ENCODE data around the gene TDRD7. TPM values are rescaled to one million over a fixed set of nuclear protein-coding genes. Genes with fewer than 3 reads are reported as not detected.

The TDRD7 gene
- total and polyA plus RNA-seq, 2 of the 13 experiments (the other 11 are each of a cell fraction or from before 2014, with no cell fraction given), result 9.8 to 15.5 TPM

DNA sequence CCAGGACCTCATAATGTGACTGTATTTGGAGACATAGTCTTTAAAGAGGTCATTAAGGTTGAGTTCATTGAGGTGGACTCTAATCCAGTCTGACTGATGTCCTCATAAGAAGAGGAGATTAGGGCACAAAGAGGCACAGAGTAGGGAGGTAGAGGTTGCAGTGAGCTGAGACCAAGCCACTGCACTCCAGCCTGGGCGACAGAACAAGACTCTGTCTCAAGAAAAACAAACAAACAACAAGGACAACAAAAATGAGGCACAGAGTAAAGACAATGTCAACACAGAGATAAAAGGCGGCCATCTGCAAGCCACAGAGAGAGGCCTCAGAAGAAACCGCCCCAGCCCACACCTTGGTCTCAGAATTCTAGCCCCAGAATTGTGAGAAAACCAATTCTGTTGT is 17.0 kb upstream of the TDRD7 start (continued):
- TF ChIP-seq ZNF556 (CRISPR knock-in tag; IDR thresholded peaks at IDR 0.05; ENCODE audit: borderline replicate concordance), result no peak
- TF ChIP-seq, protein P1, sequence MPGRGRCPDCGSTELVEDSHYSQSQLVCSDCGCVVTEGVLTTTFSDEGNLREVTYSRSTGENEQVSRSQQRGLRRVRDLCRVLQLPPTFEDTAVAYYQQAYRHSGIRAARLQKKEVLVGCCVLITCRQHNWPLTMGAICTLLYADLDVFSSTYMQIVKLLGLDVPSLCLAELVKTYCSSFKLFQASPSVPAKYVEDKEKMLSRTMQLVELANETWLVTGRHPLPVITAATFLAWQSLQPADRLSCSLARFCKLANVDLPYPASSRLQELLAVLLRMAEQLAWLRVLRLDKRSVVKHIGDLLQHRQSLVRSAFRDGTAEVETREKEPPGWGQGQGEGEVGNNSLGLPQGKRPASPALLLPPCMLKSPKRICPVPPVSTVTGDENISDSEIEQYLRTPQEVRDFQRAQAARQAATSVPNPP (CRISPR knock-in tag; IDR thresholded peaks at IDR 0.05), result no peak
- TF ChIP-seq ZNF260 (CRISPR knock-in tag; IDR thresholded peaks at IDR 0.05; ENCODE audit: borderline replicate concordance, low read depth), result no peak
- TF ChIP-seq ZNF12 (CRISPR knock-in tag; IDR thresholded peaks at IDR 0.05), result no peak
- TF ChIP-seq BRCA1 (CRISPR knock-in tag; IDR thresholded peaks at IDR 0.05), result no peak
- no peak for TF ChIP-seq ZBTB21 (CRISPR knock-in tag; IDR thresholded peaks at IDR 0.05)
- TF ChIP-seq MATR3 (CRISPR knock-in tag; IDR thresholded peaks at IDR 0.05), result no peak
- no peak for TF ChIP-seq ZNF598 (CRISPR knock-in tag; IDR thresholded peaks at IDR 0.05; ENCODE audit: borderline replicate concordance)
- TF ChIP-seq FOXO1 (CRISPR knock-in tag; IDR thresholded peaks at IDR 0.05), result peak; percentile 59; the same call in 1 of the 2 replicates
- TF ChIP-seq, protein P2, sequence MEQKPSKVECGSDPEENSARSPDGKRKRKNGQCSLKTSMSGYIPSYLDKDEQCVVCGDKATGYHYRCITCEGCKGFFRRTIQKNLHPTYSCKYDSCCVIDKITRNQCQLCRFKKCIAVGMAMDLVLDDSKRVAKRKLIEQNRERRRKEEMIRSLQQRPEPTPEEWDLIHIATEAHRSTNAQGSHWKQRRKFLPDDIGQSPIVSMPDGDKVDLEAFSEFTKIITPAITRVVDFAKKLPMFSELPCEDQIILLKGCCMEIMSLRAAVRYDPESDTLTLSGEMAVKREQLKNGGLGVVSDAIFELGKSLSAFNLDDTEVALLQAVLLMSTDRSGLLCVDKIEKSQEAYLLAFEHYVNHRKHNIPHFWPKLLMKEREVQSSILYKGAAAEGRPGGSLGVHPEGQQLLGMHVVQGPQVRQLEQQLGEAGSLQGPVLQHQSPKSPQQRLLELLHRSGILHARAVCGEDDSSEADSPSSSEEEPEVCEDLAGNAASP (CRISPR knock-in tag; IDR thresholded peaks at IDR 0.05; ENCODE audit: borderline replicate concordance), result peak; percentile 55; the same call in 1 of the 2 replicates
- no peak for TF ChIP-seq MAF1 (CRISPR knock-in tag; IDR thresholded peaks at IDR 0.05; ENCODE audit: borderline replicate concordance)
- no peak for TF ChIP-seq ZNF749 (CRISPR knock-in tag; IDR thresholded peaks at IDR 0.05; ENCODE audit: borderline replicate concordance)
- TF ChIP-seq, protein P3, sequence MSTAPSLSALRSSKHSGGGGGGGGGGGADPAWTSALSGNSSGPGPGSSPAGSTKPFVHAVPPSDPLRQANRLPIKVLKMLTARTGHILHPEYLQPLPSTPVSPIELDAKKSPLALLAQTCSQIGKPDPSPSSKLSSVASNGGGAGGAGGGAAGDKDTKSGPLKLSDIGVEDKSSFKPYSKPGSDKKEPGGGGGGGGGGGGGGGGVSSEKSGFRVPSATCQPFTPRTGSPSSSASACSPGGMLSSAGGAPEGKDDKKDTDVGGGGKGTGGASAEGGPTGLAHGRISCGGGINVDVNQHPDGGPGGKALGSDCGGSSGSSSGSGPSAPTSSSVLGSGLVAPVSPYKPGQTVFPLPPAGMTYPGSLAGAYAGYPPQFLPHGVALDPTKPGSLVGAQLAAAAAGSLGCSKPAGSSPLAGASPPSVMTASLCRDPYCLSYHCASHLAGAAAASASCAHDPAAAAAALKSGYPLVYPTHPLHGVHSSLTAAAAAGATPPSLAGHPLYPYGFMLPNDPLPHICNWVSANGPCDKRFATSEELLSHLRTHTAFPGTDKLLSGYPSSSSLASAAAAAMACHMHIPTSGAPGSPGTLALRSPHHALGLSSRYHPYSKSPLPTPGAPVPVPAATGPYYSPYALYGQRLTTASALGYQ (CRISPR knock-in tag; IDR thresholded peaks at IDR 0.05), result peak; percentile 67; the same call in 1 of the 2 replicates
- no peak for TF ChIP-seq TBL1XR1 (IDR thresholded peaks at IDR 0.05; ENCODE audit: borderline replicate concordance, low read length, partially characterized antibody)
- TF ChIP-seq, protein P4, sequence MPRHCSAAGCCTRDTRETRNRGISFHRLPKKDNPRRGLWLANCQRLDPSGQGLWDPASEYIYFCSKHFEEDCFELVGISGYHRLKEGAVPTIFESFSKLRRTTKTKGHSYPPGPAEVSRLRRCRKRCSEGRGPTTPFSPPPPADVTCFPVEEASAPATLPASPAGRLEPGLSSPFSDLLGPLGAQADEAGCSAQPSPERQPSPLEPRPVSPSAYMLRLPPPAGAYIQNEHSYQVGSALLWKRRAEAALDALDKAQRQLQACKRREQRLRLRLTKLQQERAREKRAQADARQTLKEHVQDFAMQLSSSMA (CRISPR knock-in tag; IDR thresholded peaks at IDR 0.05), result no peak
- TF ChIP-seq SP5 (CRISPR knock-in tag; IDR thresholded peaks at IDR 0.05; ENCODE audit: borderline replicate concordance, low read depth), result peak; percentile 53; the same call in 1 of the 2 replicates
- no peak for TF ChIP-seq ZNF841 (CRISPR knock-in tag; IDR thresholded peaks at IDR 0.05; ENCODE audit: borderline replicate concordance)
- TF ChIP-seq, protein P5, sequence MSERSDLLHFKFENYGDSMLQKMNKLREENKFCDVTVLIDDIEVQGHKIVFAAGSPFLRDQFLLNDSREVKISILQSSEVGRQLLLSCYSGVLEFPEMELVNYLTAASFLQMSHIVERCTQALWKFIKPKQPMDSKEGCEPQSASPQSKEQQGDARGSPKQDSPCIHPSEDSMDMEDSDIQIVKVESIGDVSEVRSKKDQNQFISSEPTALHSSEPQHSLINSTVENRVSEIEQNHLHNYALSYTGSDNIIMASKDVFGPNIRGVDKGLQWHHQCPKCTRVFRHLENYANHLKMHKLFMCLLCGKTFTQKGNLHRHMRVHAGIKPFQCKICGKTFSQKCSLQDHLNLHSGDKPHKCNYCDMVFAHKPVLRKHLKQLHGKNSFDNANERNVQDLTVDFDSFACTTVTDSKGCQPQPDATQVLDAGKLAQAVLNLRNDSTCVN (CRISPR knock-in tag; IDR thresholded peaks at IDR 0.05; ENCODE audit: borderline replicate concordance), result no peak
- TF ChIP-seq HMG20A (CRISPR knock-in tag; IDR thresholded peaks at IDR 0.05; ENCODE audit: borderline replicate concordance), result peak; percentile 84
- TF ChIP-seq PHF5A (CRISPR knock-in tag; IDR thresholded peaks at IDR 0.05; ENCODE audit: low read depth, unreplicated experiment), result no peak
- TF ChIP-seq RBM39 (IDR thresholded peaks at IDR 0.05; ENCODE audit: low read depth, low read length, poor library complexity, severe bottlenecking), result no peak

Measured in HepG2 (cell line).